Activated CD4-positive, alpha-beta T cell treated with anti-CD3 and anti-CD28 coated beads, Interleukin-2, amount 50 U/mL, for 48 hours (primary cell): Measurements from ENCODE around the gene SMIM13.

Source experiments
- DNase-seq, 2 experiments: peaks; one replicate each; pipeline ENCODE4 v3.0.0-alpha.2; 2020

The SMIM13 gene

DNA sequence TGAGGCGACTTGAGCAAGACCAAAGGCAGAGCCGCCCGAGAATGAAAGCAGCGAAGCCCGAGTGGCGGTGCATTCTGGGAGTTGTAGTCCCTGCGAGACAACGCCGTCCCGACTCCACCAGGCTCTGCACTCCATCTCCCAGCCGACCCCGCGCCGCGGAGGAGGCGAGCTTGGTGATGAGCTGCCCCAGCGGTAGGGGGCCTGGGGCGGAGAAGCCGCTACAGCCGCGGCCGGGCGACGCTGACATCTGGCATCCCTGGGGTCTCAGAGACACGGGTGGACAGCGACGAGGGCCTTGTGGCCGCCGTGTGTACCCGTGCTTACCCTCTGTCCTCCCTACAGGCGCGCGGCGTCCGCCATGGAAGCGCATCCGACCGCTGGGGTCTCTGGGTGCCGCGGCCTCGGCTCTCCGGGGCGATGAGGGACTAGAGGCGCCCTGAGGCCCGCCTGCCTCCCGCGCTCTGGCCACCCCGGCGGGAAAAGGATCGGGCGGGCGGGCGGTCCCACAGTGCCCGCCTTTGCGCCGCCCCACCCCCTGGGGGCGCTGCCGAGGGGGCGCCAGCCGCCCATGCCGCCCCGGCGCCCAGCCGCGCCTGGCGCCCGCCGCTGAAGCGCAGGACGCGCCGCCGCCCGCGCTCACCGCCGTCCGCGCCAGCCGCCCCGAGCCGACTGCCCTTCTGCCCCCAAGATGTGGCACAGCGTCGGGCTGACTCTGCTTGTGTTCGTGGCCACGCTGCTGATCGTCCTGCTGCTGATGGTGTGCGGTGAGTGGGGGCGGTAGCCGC lies at the start of gene SMIM13:
Gene SMIM13, plus strand, starts transcription at position 209 of the 785 bp plus-strand sequence. Its CDS starts 480 bp downstream, at position 689.
- peak; percentile 94 to 96 for DNase-seq

DNA sequence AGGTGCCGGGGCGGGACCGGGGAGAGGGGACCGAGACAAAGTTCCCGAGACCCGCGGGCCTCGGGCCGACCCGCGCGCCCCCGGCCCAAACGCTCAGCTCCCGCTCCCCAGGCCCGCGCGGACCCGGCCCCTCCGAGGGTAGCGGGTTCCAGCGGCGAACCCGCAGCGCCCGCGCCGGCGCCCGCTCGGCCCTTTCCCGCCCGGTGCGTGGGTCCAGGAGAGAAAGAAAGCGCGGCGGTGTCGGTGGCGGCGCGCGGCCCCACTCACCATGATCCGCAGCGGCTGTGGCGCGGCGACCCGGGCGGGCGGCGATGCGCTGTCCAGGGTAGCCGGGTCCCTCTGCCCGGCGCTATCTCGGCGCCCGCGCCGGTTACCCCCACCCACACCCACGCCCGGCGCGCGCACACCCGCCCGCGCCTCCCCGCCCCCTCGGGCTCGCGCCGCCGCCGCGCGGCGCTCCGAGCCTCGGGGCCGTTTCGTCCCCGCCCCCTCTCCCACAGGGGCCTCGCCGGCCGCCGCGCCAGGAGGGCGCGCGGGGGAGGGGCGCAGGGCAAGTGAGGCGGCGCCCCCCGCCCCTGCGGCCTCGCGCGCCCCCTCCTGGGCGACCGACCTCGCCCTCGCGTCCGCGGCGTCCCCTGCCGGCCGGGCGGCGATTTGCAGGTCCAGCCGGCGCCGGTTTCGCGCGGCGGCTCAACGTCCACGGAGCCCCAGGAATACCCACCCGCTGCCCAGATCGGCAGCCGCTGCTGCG lies 49.5 kb upstream of the SMIM13 start, which contains the start of gene ELOVL2:
Gene ELOVL2, minus strand, starts transcription at position 345 of the 751 bp plus-strand sequence. Its CDS starts 75 bp downstream, at position 270.
- DNase-seq: peak; percentile 19 to 23

DNA sequence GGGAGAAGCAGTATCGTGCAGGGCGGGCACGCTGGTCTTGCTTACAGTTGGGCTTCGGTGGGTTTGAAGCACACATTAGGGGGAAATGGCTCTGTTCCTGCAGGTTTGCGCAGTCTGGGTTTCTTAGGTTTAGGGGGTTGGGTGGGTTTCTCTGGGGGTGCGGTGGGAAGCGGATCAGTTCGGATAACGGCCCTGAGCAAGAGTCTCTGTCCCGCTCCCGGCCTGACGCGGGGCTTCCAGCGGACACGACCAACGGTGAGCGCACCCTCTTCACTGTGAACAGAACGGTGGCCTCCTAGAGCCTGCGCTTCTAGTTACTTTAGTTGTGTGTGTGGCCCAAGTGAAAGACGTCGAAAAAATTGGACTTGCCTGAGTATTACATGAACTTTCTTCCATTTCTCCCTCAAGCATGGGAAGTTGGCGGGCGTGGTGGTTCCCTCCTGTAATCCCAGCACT lies 48.9 kb upstream of the SMIM13 start:
- DNase-seq: no peak

DNA sequence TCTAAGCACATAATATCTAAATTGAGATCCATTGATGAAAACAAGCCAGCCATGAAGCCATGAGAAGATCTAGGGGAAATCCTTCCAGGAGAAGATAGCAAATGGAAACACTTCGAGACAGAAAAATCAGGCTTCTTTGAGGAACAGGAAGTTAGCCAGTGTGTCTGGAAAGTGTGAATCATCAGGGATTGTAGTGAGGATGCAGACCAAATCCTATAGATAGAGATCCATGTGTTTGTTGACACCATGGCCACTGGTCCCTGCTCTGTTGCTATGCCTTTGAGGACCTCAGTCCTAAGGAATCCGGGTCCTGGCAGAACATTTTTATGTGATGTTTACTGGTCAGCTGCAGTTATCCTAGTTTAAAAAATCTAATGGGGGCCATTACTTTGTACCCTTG lies 42.9 kb upstream of the SMIM13 start:
- no peak for DNase-seq

DNA sequence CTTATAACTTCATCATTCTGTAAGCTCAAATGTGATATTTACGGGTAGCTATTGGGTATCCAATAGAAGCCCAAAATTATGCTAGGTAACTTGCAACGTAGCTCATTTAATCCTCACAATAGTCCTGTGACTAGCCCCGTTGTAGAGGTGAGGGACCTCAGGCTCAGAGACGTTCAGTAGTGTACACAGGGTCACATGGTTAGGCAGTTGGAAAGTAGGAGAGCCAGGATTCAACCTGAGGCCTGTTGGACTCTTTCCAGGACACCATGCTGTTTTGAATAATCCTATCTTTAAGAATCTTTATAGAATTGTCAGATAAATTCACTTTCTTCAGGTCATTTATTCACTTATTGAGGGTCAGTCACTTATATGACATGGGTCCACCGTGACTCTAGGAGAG lies 40.3 kb upstream of the SMIM13 start:
- DNase-seq: no peak

DNA sequence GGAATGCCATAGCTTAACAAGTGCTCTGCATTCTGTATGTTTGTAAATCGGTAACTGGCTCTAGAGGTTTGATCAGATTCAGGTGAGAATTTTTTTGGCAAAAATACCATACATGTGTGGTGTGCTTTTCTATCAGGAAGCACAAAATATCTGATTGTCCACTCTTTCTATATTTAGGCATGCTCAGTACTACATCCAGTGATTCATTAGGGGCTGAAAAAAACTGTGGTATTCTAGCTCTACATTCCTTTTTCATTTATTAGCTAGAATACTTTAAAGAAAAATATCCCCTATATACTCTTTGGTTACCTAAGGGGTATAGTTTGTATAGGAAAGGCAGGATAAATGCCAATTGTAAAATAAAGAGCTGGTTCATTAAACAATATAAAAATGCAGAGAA lies 38.9 kb upstream of the SMIM13 start:
- no peak for DNase-seq

DNA sequence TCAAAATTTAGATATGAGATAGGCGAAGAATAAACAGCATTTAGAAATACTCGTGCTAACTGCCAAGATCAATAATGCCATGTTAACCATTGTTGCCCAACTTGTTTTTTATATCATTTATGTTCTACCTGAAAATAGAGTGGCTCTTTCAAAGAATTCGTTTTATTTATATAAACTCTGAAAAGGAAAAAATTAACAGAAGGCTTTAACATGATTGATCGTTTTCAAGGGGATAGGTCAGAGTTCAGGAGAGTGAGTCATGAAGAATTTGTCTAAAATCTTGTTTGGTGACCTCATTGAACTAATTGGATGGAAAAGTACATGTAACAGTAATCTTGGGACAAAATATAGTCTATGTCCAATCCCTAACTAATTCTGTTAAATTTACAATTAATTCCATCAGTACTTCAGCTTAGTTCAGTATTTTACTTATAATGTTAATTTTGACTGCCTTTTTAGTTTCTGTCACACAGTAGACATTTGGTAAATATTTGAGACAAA lies 38.5 kb upstream of the SMIM13 start:
- no peak for DNase-seq

DNA sequence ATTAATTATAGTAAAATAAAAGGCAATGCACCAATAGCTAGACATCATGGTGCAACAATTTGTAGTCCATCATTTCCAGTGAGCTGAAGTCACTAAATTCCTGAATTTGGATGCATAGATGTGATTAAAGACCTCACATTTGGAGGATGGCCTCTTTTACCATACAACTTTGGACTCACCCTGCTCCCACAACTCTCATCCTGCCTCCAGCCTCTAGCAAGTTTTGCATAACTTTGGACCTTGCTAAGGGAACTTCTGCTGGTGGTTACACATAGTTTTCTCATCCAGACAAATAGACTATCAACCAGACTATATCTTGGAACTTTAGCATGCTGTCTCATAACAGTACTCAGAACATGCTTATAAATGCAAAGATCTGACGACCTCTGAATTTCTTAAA lies 36.8 kb upstream of the SMIM13 start:
- DNase-seq: no peak

DNA sequence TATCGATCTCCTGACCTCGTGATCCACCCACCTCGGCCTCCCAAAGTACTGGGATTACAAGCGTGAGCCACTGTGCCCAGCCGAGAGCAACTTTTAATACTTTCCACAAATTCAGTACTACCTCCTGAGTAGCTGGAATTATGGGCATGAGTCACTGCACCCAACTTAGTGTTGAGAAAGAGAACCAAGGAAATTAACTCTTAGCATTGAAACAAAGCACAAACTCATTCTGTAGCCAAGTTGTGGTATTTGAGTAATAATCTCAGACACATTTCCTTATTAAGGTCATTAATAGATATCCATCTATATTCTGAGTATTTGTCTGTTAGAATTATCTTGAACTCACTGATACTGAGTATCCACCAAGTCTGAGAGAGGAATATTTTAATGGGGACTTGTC lies 35.2 kb upstream of the SMIM13 start:
- DNase-seq: no peak

DNA sequence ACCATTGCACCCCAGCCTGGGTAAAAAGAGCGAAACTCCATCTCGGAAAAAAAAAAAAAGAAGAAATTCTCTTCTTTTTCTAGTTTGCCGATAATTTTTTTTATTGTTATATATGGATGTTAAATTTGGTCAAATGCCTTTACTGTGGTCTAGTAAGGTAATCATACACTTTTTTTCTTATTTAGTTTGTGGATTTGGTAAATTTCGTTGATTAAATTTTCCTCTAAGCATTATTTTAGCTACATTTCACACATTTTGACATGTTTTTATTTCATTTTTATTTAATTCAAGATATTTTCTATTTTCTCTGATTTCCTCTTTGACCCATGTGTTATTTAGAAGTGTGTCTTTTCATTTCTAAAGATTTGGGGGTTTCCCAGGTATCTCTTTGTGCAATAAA lies 31.6 kb upstream of the SMIM13 start:
- no peak for DNase-seq

DNA sequence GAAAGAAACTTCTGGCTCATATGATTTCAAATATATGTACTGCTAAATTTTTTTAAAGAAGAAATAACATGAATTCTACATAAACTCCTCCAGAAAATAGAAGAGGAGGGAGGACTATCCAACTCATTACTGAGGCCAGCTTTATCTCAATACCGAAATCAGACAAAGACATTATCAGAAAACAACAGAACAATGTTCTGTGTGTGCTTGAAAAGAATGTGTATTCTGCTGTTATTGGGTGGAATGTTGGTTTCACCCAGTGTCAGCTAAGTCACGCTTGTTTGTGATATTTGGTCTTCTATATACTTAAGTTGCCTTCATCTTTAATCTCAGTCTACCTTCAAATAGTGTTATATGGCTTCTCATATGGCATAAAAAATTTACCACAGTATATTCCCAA lies 30.9 kb upstream of the SMIM13 start:
- no peak for DNase-seq

DNA sequence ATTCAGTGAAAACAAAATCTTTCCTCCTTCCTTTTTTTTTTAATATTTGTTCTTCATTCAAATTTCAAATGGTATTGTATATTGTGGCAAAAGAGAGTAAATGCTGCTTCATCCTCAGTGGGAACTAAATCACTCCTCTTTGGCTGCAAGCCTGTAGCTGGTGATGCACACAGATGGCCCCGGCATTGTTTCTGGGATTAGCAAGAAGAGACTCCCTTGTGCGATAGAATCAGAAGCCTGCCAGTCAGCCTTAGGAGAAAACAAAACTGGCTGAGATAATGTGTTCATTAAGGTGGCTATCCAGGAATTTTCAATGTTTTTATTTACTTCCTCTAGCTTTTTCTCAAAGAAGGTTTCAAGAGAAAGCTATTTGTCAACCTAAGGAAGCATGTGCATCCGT lies 28.8 kb upstream of the SMIM13 start:
- no peak for DNase-seq

DNA sequence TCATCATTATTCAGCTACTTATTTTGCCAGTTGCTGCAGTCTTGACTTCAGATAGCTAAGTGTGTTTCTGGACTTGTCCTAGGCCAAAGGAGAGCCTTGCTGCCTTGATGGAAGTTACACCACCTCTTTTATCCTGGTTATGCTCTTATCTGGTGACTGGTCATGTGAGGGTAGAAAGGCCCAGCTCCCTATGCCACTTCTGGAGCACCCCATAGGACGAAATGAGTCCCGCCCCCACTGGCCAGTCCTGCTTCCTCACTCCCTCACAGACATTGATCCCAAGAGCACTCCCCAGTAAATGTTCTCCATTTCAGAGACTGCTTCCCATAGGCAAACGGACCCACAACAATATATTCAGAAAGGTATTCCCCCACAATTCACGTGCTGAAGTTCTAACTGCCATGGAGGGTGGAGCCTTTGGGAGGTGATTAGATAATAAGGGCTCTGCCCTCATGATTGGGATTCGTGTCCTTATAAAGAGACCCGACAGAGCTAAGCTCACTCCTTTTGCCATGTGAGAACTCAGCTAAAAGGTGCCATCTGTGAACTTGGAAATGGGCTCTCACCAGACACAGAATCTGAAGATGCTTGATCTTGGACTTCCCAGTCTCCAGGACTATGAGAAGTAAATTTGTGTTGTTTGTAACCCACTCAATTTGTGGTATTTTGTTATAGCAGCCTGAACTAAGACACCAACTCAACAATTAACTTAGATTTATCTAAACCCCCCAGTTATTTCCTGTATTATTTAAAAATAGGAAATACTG lies 28.0 kb upstream of the SMIM13 start:
- no peak for DNase-seq

DNA sequence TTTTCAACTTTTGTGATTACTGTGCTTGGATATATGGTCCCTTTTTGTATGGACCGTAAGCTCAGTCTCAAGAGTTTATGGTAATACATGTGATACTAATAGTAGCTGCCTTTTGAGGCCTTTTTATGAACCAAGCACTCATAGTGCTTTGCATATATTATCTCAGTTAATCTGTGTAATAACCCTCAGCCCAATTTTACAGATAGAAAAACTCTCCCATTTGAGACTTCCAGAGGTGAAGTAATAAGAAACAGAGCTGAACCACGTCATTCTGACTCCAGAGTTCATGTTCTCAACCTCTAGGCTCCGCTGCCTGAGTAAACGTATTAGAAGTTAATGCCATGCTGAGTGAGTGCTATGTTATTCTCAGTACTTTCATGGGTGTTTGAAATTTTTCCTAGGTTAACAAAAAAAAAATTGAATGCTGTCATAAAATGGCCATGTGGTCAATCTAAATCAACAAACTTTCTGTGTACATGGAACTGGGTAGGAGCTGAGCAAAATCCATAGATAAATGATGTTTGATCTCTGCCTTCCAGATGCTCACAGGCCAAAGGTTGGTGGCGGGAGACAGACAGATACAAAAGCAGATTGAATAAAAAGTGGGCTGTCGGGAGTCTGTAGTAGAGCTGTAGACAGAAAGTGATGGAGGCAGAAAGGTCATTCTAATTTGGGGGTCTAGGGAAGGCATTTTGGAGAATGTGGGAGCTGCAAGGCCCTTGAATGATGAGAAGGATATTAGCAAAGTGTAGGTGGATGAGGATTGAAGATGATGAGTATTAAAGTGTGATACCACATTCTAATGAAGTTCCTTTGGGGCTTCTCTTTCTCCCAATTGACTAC lies 26.9 kb upstream of the SMIM13 start:
- no peak for DNase-seq

DNA sequence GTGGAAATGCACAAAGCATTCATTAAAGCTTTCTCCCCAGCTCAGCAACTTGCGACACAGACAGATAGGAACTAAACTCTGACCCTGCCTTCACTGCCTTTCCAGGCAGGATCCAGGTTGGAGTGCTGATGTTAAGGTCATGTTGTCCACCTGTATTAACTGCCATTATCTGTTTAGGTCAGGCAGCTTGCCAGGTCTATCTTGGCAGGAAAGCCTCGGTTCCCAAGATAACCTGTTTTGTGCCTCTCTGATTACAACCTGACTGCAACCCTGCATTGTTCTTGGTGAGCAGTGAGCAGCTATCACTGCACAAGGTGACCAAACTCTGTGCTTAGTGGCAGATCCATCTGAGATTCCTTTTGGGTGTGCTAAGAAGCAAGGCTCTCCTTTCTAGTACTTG lies 26.3 kb upstream of the SMIM13 start:
- no peak for DNase-seq

DNA sequence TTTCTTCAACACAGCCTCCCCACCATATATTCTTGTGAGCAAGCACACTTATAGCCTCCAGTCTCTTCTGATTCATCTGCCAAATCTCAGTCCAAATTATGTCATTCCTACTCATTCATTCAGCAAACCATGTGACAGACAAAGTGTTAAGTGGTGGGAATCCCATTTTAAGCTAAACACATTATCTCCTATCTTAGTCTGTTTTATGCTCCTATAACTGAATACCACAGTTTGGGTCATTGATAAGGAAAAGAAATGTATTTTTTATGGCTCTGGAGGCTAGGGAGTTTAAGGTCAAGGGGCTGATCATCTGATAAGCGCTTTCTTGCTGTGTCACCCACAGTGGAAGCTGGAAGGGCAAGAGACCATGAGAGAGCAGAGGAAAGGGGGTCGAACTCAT lies 23.9 kb upstream of the SMIM13 start:
- no peak for DNase-seq

DNA sequence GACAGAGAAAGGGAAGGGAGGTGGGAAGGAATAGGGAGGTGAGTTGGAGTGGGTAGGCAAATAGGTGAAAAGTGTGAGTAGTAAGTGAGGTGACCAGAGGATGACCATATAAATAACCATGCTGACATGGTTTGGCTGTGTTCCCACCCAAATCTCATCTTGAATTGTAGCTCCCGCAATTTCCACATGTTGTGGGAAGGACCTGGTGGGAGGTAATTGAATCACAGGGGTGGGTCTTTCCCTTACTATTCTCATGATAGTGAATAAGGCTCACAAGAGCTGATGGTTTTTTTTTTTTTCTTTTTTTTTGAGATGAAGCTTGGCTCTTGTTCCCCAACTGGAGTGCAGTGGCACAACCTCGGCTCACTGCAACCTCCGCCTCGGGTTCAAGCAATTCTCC lies 21.5 kb upstream of the SMIM13 start:
- no peak for DNase-seq

DNA sequence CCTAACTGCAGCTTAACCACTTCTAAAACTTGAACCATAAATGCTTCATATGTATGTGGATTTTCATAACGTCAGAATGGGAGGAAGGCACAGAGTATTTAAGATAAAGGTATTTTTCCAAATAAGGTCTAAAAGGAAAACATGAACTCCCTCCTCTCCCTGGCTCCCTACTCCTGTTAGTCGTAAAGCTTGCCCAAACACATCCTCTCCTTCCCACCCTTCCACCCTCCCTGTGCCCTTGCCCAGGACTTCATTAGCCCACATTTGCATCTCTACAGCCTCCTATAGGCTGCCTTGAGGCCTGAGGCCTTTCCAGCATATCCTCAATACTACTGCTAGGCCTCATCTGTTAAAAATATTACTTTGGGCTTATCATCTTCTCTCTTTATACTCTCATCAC lies 17.1 kb upstream of the SMIM13 start:
- no peak for DNase-seq

DNA sequence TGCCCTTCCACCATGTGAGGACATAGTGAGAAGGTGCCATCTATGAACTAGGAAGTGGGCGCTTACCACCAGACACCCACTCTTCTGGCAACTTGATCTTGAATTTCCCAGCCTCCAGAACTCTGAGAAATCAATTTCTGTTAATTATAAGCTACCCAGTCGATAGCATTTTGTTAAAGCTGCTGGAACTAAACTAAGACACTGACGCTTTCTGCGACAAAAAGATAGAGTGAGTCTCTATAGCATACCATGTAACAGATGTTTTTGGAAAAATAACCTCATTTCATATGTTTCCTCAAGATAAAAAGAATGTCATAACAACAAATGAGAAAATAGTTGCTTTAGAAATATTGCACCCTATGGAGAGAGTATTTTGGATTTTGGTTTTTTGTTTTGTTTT lies 15.4 kb upstream of the SMIM13 start:
- DNase-seq: no peak

DNA sequence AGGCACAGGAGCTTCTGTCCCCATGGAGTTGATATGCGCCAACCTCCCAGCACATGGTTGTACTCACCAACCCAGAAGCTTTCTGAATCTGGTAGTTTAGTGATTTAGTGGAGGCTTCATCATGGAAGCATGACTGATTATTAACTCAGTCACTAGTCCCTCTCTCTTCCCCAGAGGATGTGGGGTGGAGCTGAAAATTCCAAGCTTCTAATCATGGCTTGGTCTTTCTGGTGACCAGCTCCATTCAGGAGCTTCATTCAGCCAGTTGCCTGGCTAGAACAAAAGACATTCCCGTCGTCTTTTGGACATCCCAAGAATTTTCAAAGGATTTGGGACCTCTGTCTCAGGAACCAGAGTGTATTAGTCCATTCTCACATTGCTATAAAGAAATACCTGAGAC lies 13.3 kb upstream of the SMIM13 start:
- no peak for DNase-seq

DNA sequence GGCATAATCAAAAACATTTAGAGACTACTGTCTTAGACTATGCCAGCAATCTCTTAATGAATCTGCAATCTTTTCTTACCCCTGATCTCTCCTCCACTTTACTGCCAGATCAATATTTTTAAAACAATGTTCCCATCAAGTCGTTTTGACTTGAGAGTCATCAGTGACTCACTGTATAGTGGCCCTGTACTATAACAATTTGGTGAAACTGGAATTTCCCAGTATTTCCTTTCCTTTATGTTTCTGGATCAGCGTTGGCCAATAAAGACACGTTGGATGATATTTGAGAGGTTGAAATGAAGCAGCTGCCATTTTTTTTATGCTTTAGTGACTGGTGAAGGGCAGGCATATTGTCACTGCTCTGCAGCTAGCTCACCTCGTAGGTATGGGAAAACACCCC lies 10.1 kb upstream of the SMIM13 start:
- no peak for DNase-seq

DNA sequence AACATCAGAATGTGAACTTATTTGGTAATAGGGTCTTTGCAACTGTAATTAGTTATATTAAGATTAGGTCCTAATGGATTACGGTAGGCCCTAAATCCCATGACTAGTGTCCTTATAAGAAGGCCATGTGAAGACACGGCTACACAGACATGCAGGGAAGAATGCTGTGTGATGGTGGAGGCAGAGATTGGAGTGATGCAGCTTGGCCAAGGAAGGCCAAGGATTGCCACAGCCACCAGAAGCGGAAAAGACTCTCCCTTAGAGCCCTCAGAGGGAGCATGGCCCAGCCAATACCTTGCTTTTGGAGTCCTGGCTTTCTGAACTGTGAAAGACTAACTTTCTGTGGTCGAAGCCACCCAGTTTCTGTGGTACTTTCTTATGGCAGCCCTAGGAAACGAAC lies 9.7 kb upstream of the SMIM13 start:
- DNase-seq: no peak
